ENCODE results near the gene KDR. TPM values are rescaled to one million over a fixed set of nuclear protein-coding genes. Genes with fewer than 3 reads are reported as not detected.

The KDR gene
- total RNA-seq, 2 experiments from 2014 or later, result not detected

GRCh38 chr4:55029321-55029720, 96.1 kb downstream of the KDR start:
- Histone ChIP-seq H3K36me3 (ENCODE audit: insufficient read depth, low read length) (no peaks in the 10 kb centered on the region), H3K9me2 (ENCODE audit: insufficient read depth, low read length) (no peaks in the 10 kb centered on the region), H3K79me2 (ENCODE audit: insufficient read depth, low read depth, low read length) (no peaks in the 10 kb centered on the region), H3K27ac (ENCODE audit: low read depth, low read length, poor library complexity, severe bottlenecking) (no peak overlapping the region), H3K4me1 (ENCODE audit: insufficient read depth, low read length, poor library complexity, severe bottlenecking) (no peaks in the 10 kb centered on the region), H3K9me3 (ENCODE audit: low read length) (no peaks in the 10 kb centered on the region), H3K4me3 (ENCODE audit: low read depth, low read length, poor library complexity, severe bottlenecking) (no peak overlapping the region), H2AFZ (ENCODE audit: low read length) (no peak overlapping the region), H4K20me1 (ENCODE audit: insufficient read depth, low read length) (no peaks in the 10 kb centered on the region), H3K4me2 (ENCODE audit: low read length) (no peak overlapping the region)
- intact Hi-C loops (cut with micrococcal nuclease; ENCODE audit: unreplicated experiment), result no loop called here
- POLR2A ChIA-PET, result interaction anchor here (0.7 kb wide), 1 partner anchor 104 kb away, joined by 3 read pairs; no protein-coding TSS in a partner anchor
- TF ChIP-seq EZH2phosphoT487 (IDR thresholded peaks at IDR 0.05; ENCODE audit: borderline replicate concordance, low read depth, low read length), result no peak
- no peak for TF ChIP-seq CTCF (conservative IDR thresholded peaks at IDR 0.05; ENCODE audit: low read length)
- CTCF ChIA-PET (ENCODE audit: unreplicated experiment), result no interaction called here
- BruUV-seq (replicated peaks), result no TSS peak
- DNase-seq (ENCODE audit: low spot score), result no peak

Small RNA genes lying within 50 kb of the gene (small RNA-seq; reads per million reads assigned to genes)
- not detected for gene RN7SL424P
- not detected for gene RNU6-410P

Other genes starting within 250 kb of the KDR start
- 3.9 and 5.9 TPM in 2 replicates for gene SRD5A3, start 220.6 kb upstream of the KDR start, total RNA-seq (2014; rRNA removed; shearing (Covaris generic))
- 11.4 and 15.3 TPM in 2 replicates for gene SRD5A3, start 220.6 kb upstream of the KDR start, total RNA-seq (2022)

All from OCI-LY7 (cell line).